ENCODE measurements around the gene AEN.

Gene AEN

GRCh38 chr15:88645171-88646087 is 24.3 kb downstream of the AEN start:
- Mint-ChIP-seq H3K9me3 (no peaks in the 10 kb centered on the region), H3K4me3 (peak overlapping the region; percentile 53), H3K36me3 (peaks cover 33% of the 10 kb centered on the region), H3K4me1 (peaks cover 62% of the 10 kb centered on the region), H3K27me3 (no peaks in the 10 kb centered on the region), H3K27ac (peak overlapping the region; percentile 70)
- no peak for DNase-seq (ENCODE audit: low spot score in 2 of 2)
- no peak for ATAC-seq (ENCODE audit: low read depth)

DNA sequence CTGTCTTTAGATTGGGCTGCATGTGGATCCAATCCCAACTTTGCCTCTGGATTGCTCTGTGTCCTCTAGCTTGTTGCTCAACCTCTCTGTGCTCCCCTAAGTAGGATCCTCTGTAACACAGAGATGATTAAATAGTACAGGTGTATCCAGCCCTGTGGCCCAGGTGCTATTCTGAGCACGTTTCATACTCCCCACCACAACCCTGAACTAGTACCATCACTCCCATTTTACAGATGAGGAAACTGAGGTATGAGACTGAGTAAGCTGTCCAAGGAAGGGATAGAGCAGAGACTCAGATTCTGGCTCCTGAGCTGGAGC is 24.9 kb downstream of the AEN start:
- H3K36me3 Mint-ChIP-seq: peaks cover 32% of the 10 kb centered on the region

DNA sequence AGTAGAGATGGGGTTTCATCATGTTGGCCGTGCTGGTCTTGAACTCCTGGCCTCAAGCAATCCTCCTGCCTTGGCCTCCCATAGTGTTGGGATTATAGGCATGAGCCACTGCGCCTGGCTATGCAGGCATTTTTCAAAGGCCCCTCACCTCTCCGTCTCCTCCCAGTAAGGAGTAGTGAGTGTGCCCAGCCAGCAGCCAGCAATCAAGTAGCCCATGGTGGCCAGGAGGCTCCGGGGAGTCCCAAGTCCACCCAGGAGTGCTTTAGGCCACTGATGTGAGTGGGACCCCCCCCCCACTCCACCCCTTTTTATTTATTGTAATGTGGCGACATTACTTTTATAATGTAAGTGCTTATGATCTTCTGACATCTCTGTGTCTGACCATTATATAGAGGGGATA is 25.8 kb downstream of the AEN start:
- Mint-ChIP-seq H3K27me3 (no peaks in the 10 kb centered on the region), H3K4me1 (peaks cover 60% of the 10 kb centered on the region), H3K4me3 (no peak overlapping the region), H3K36me3 (peaks cover 32% of the 10 kb centered on the region), H3K9me3 (no peaks in the 10 kb centered on the region), H3K27ac (peak overlapping the region; percentile 70)
- DNase-seq (ENCODE audit: low spot score in 2 of 2) (no peak), ATAC-seq (ENCODE audit: low read depth) (no peak)

More for the DNA sequence above, 24.9 kb downstream of the AEN start:
- Mint-ChIP-seq H3K27me3 (no peaks in the 10 kb centered on the region), H3K27ac (peak overlapping the region; percentile 70), H3K4me3 (peak overlapping the region; percentile 53), H3K4me1 (peaks cover 61% of the 10 kb centered on the region), H3K9me3 (no peaks in the 10 kb centered on the region)
- no peak for DNase-seq (ENCODE audit: low spot score in 2 of 2)
- ATAC-seq (ENCODE audit: low read depth): no peak

DNA sequence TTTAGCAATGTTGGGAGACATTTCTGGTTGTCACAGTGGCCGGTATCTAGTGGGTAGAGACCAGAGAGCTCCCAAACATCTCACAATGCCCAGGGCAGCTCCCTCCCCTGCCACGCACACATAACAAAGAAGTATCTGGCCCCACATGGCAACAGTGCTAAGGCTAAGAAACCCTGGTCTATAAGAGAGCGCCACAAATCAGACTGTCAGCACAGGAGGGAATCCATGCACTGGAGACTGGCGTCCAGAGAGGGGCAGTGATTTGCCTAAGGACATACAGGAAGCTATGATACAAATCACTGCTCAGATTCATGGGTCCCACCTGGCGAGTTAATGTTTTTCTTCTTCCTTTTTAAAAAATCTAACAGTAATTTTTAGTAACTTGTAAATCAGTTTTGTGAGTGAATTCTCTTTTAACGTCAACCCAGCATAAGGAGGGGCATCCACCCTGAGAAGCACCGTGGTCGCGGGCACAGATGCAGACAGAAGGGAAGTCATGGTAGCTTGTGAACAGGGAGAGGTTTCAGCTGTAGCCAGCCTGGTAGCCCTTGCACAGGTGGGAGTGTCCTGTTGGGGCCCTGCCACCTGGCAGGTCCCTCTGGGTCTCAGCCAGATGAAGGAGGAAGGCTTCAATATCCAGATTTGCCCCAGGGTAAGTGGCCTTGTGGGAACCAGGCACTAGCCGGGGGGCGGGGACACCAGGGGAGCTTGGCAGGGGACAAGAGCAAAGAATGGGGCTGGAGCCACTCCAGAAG is 26.4 kb downstream of the AEN start:
- DNase-seq (ENCODE audit: low spot score in 2 of 2) (peak in 1 of 2 donors; percentile 19), ATAC-seq (ENCODE audit: low read depth) (peak; percentile 65)
- H3K4me3 Mint-ChIP-seq: peak overlapping the region; percentile 53
- H3K36me3 Mint-ChIP-seq: peaks cover 27% of the 10 kb centered on the region
- peak overlapping the region; percentile 70 for H3K27ac Mint-ChIP-seq
- H3K27me3 Mint-ChIP-seq: no peaks in the 10 kb centered on the region
- peaks cover 55% of the 10 kb centered on the region for H3K4me1 Mint-ChIP-seq
- H3K9me3 Mint-ChIP-seq: no peaks in the 10 kb centered on the region

DNA sequence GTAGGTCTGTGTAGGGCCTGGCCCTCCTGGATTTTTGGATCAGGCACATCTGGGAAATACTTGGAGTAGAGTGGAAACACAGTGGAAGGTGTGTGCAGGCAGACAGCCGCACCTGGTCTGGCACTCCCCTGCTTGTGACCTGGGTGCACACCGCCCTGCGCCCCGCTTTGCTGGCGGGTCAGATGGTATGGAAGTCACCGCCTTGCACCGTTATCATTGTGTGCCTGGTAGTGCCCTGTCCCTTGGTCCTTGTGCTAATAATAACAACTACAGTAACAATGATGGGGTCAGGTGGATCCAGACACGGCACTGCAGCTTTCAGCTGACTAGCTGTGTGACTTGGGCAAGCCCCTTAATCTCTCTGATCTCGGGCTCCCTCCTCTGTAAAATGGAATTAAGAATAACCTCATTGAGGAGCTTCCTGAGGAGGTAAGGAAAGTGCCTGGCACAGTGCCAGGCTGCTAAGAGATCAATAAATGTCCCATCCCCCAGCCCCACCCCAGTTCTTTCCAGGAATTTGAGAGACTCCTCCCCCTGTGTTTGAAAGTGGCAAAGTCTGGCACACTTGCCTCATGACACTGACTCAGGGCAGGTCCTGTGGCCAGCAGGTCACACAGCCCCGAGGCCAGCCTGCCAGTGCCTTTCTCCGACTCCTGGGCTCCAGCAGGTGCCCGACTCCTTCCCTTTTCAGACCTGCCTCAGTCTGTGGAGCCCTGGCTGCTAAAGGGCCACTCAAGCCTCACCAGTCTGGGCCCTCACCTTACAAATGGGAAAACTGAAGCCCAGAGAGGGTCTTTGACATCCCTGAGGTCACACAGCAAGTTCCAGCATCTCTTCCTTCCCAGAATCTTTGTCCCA is 27.4 kb downstream of the AEN start:
- Mint-ChIP-seq H3K4me1 (peaks cover 61% of the 10 kb centered on the region), H3K36me3 (peaks cover 31% of the 10 kb centered on the region)
- no peak for ATAC-seq (ENCODE audit: low read depth)

GRCh38 chr15:88649286-88649733 is 28.2 kb downstream of the AEN start:
- peaks cover 27% of the 10 kb centered on the region for H3K36me3 Mint-ChIP-seq
- peaks cover 57% of the 10 kb centered on the region for H3K4me1 Mint-ChIP-seq
- H3K27ac Mint-ChIP-seq: peak overlapping the region; percentile 87
- ATAC-seq (ENCODE audit: low read depth) (peak; percentile 88), DNase-seq (ENCODE audit: low spot score in 2 of 2) (peak; percentile 32 to 49)
- H3K9me3 Mint-ChIP-seq: no peaks in the 10 kb centered on the region
- H3K27me3 Mint-ChIP-seq: no peaks in the 10 kb centered on the region
- H3K4me3 Mint-ChIP-seq: peak overlapping the region; percentile 54

More for the DNA sequence above, 27.4 kb downstream of the AEN start:
- H3K9me3 Mint-ChIP-seq: no peaks in the 10 kb centered on the region
- DNase-seq (ENCODE audit: low spot score in 2 of 2): peak in 1 of 2 donors; percentile 10
- no peaks in the 10 kb centered on the region for H3K27me3 Mint-ChIP-seq
- peak overlapping the region; percentile 87 for H3K27ac Mint-ChIP-seq
- H3K4me3 Mint-ChIP-seq: peak overlapping the region; percentile 54

GRCh38 chr15:88649753-88650551 is 28.8 kb downstream of the AEN start:
- Mint-ChIP-seq H3K4me1 (peaks cover 57% of the 10 kb centered on the region), H3K27ac (peak overlapping the region; percentile 87), H3K4me3 (peak overlapping the region; percentile 54), H3K27me3 (no peaks in the 10 kb centered on the region), H3K36me3 (peaks cover 26% of the 10 kb centered on the region), H3K9me3 (no peaks in the 10 kb centered on the region)
- DNase-seq (ENCODE audit: low spot score in 2 of 2): no peak
- no peak for ATAC-seq (ENCODE audit: low read depth)

GRCh38 chr15:88650556-88650955 is 29.4 kb downstream of the AEN start:
- peaks cover 23% of the 10 kb centered on the region for H3K36me3 Mint-ChIP-seq
- peaks cover 56% of the 10 kb centered on the region for H3K4me1 Mint-ChIP-seq
- H3K27me3 Mint-ChIP-seq: no peaks in the 10 kb centered on the region
- peak overlapping the region; percentile 53 for H3K27ac Mint-ChIP-seq
- ATAC-seq (ENCODE audit: low read depth) (no peak), DNase-seq (ENCODE audit: low spot score in 2 of 2) (no peak)
- no peaks in the 10 kb centered on the region for H3K9me3 Mint-ChIP-seq
- H3K4me3 Mint-ChIP-seq: no peak overlapping the region

DNA sequence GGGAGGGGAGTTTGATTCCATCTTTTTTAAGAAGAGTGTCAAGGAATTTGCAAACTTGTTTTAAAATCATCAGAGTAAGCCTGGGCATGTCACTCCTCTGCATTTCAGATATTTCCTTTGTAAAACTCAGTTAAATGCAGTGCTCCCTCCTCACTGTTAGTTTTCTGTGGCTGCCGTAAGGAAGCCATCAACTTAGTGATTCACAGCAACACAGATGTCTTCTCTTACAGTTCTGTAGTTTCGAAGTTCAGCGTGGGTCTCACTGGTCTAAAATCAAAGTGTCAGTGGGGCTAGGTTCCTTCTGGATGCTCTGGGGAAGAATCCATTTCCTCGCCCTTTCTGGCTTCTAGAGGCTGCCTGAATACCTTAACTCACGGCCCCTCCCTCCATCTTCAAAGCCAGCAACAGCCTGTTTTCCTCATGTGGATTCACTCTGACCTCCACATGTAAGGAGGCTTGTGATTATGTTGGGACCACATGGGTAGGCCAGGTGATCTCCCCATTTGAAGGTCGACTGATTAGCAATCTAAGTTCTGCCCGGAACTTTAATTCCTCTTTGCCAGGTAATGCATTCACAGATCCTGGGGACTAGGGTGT is 30.1 kb downstream of the AEN start:
- no peak for ATAC-seq (ENCODE audit: low read depth)
- H3K36me3 Mint-ChIP-seq: peaks cover 19% of the 10 kb centered on the region
- H3K27ac Mint-ChIP-seq: peak overlapping the region; percentile 53
- H3K9me3 Mint-ChIP-seq: no peaks in the 10 kb centered on the region
- peaks cover 55% of the 10 kb centered on the region for H3K4me1 Mint-ChIP-seq
- no peaks in the 10 kb centered on the region for H3K27me3 Mint-ChIP-seq
- DNase-seq (ENCODE audit: low spot score in 2 of 2): no peak
- no peak overlapping the region for H3K4me3 Mint-ChIP-seq

GRCh38 chr15:88651971-88652370 is 30.8 kb downstream of the AEN start:
- no peak for DNase-seq (ENCODE audit: low spot score in 2 of 2)
- Mint-ChIP-seq H3K27ac (peak overlapping the region; percentile 53), H3K4me3 (no peak overlapping the region), H3K9me3 (no peaks in the 10 kb centered on the region), H3K36me3 (peaks cover 19% of the 10 kb centered on the region), H3K4me1 (peaks cover 54% of the 10 kb centered on the region), H3K27me3 (no peaks in the 10 kb centered on the region)
- no peak for ATAC-seq (ENCODE audit: low read depth)

- H3K27me3 Mint-ChIP-seq: no peaks in the 10 kb centered on the region
- no peak overlapping the region for H3K4me3 Mint-ChIP-seq
- DNase-seq (ENCODE audit: low spot score in 2 of 2) (no peak), ATAC-seq (ENCODE audit: low read depth) (no peak)
- peaks cover 53% of the 10 kb centered on the region for H3K4me1 Mint-ChIP-seq
- peak overlapping the region; percentile 67 for H3K27ac Mint-ChIP-seq
- peaks cover 17% of the 10 kb centered on the region for H3K36me3 Mint-ChIP-seq
- H3K9me3 Mint-ChIP-seq: no peaks in the 10 kb centered on the region
Observed at GRCh38 chr15:88652456-88653199, 31.5 kb downstream of the AEN start.
